A673 (cell line): ENCODE data around the gene CBLN1. TPM values are rescaled to one million over a fixed set of nuclear protein-coding genes. Genes with fewer than 3 reads are reported as not detected.

Experiments used
- BruUV-seq: library from RNA; stranded (reverse); fragments of 400-500 nt; replicated peaks from 2 replicates; lab custom pipeline; 2021; lab: Mats Ljungman, UMichigan
- CTCF ChIA-PET: fragments of 300-600 bp; sonication (Branson Sonifier 250); formaldehyde crosslinking; loops from one replicate; lab custom pipeline; 2022; ENCODE audit warnings: antibody characterized with exemption; lab: Charles Lee
- POLR2A ChIA-PET: fragments of 300-600 bp; sonication (Branson Sonifier 250); formaldehyde crosslinking; loops from one replicate; lab custom pipeline; 2022; ENCODE audit warnings: antibody characterized with exemption; ENCODE audit not compliant: low non-redundant PET; lab: Charles Lee
- DNase-seq: peaks from one replicate; pipeline ENCODE4 v3.0.0-alpha.2; 2015; ENCODE audit warnings: low spot score
- H3K27ac ChIP-seq: fragments of 200-600 bp; sonication (generic); 2 replicates; pipeline ENCODE4 v1.5.1; 2016; ENCODE audit warnings: mixed run types, low read depth, mild to moderate bottlenecking, mixed read lengths, antibody characterized with exemption, low read length; ENCODE audit not compliant: poor library complexity, severe bottlenecking
- H3K27me3 ChIP-seq: fragments of 200-600 bp; sonication (generic); replicated peaks from 2 replicates; pipeline ENCODE4 v1.6.1; 2017; ENCODE audit warnings: mixed run types, low read depth, mild to moderate bottlenecking, mixed read lengths, antibody characterized with exemption, low read length; ENCODE audit not compliant: insufficient read depth, poor library complexity
- H3K36me3 ChIP-seq: fragments of 200-600 bp; sonication (generic); 2 replicates; pipeline ENCODE4 v1.6.1; 2016; ENCODE audit warnings: mixed run types, mild to moderate bottlenecking, mixed read lengths, antibody characterized with exemption, low read length; ENCODE audit not compliant: insufficient read depth, poor library complexity, severe bottlenecking
- H3K4me1 ChIP-seq: fragments of 200-600 bp; sonication (generic); 2 replicates; pipeline ENCODE4 v1.6.1; 2017; ENCODE audit warnings: mixed run types, mild to moderate bottlenecking, mixed read lengths, antibody characterized with exemption, low read length; ENCODE audit not compliant: insufficient read depth, poor library complexity, severe bottlenecking
- H3K4me3 ChIP-seq: fragments of 200-600 bp; sonication (generic); 2 replicates; pipeline ENCODE4 v1.5.1; 2016; ENCODE audit warnings: low read depth, mixed run types, mild to moderate bottlenecking, mixed read lengths, low read length; ENCODE audit not compliant: poor library complexity, severe bottlenecking
- H3K9me3 ChIP-seq: fragments of 200-600 bp; sonication (generic); 2 replicates; pipeline ENCODE4 v1.6.1; 2016; ENCODE audit warnings: mixed run types, low read depth, mild to moderate bottlenecking, mixed read lengths, antibody characterized with exemption, low read length; ENCODE audit not compliant: poor library complexity, severe bottlenecking
- EZH2 ChIP-seq: fragments of 200-600 bp; sonication (generic); IDR thresholded peaks from 2 replicates; pipeline ENCODE4 v1.6.1; 2017; ENCODE audit warnings: borderline replicate concordance, low read depth, mild to moderate bottlenecking, mixed read lengths, antibody characterized with exemption, low read length; ENCODE audit not compliant: poor library complexity, severe bottlenecking
- intact Hi-C: fragments of 100-400 bp; cut with micrococcal nuclease; formaldehyde crosslinking; loops from one replicate; pipeline ENCODE4 v1.10.0; 2022; ENCODE audit not compliant: unreplicated experiment
- total RNA-seq: library from RNA; stranded (reverse); gene quantifications from 2 replicates; pipeline ENCODE4 v1.2.3, GENCODE V29; 2021
- TF ChIP-seq, protein P1 (sequence below): fragments of 300-800, 200-600 bp; sonication (generic); conservative IDR thresholded peaks from 2 replicates; pipeline ENCODE4 v1.5.1; 2017; ENCODE audit warnings: low read depth, mild to moderate bottlenecking, antibody characterized with exemption, low read length, moderate library complexity, mixed read lengths

The CBLN1 gene
- total RNA-seq, 1 experiment from 2014 or later, result not detected

GRCh38 chr16:49277386-49277742 is 4.3 kb downstream of the CBLN1 start:
- no peaks in the 10 kb centered on the region for H3K36me3 ChIP-seq
- H3K4me1 ChIP-seq, result no peaks in the 10 kb centered on the region
- no peak for DNase-seq
- no peak overlapping the region for H3K4me3 ChIP-seq
- H3K27me3 ChIP-seq, result peaks cover 89% of the 10 kb centered on the region
- ChIA-PET POLR2A (no interaction called here), CTCF (no interaction called here)
- intact Hi-C loops, result no loop called here
- no peaks in the 10 kb centered on the region for H3K9me3 ChIP-seq
- no peak overlapping the region for H3K27ac ChIP-seq
- BruUV-seq, result no TSS peak
- TF ChIP-seq EZH2, result no peak
- TF ChIP-seq, protein P1, sequence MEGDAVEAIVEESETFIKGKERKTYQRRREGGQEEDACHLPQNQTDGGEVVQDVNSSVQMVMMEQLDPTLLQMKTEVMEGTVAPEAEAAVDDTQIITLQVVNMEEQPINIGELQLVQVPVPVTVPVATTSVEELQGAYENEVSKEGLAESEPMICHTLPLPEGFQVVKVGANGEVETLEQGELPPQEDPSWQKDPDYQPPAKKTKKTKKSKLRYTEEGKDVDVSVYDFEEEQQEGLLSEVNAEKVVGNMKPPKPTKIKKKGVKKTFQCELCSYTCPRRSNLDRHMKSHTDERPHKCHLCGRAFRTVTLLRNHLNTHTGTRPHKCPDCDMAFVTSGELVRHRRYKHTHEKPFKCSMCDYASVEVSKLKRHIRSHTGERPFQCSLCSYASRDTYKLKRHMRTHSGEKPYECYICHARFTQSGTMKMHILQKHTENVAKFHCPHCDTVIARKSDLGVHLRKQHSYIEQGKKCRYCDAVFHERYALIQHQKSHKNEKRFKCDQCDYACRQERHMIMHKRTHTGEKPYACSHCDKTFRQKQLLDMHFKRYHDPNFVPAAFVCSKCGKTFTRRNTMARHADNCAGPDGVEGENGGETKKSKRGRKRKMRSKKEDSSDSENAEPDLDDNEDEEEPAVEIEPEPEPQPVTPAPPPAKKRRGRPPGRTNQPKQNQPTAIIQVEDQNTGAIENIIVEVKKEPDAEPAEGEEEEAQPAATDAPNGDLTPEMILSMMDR, result no peak

DNA sequence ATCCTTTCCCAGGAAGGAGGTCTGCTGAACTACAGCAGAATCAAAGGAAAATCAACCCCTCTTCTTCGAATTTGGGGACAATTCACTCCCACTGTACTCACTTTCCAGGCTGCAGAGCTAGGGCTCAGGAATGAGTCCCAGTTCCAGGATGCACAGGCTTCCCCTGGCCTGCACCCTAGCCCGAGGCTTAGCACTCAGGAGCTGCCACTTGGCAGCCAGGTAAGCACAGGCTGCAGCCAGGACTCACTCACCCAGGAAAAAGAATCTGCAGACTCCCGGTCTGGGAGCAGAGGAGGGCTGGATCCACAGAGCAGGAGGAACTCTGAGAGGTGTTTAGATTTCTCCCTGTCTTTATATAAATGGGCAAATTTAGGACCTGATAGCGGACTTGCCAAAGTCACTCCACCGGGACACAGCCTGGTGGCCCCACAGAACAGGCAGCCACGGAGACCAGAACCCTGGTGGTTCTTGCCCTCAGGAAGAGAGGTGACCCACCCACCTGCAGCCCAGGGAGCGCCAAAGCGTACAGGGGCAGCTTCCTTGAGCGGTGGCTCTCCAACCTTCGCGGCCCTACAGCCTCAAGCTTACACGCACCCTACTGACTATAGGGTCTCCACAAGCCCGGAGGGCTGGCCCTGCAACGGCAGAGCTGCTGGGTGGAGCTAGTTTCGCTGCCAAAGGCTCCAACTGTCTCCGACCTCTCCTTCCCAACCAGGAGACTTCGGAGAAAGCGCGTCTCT is 4.8 kb downstream of the CBLN1 start:
- TF ChIP-seq, protein P1, result no peak
- TF ChIP-seq EZH2, result peak; percentile 3
- peaks cover 94% of the 10 kb centered on the region for H3K27me3 ChIP-seq
- H3K4me1 ChIP-seq, result no peaks in the 10 kb centered on the region
- no peaks in the 10 kb centered on the region for H3K36me3 ChIP-seq
- ChIA-PET CTCF (no interaction called here), POLR2A (no interaction called here)
- DNase-seq, result no peak
- H3K9me3 ChIP-seq, result no peaks in the 10 kb centered on the region
- H3K27ac ChIP-seq, result no peak overlapping the region
- intact Hi-C loops, result no loop called here
- H3K4me3 ChIP-seq, result no peak overlapping the region
- BruUV-seq, result no TSS peak

GRCh38 chr16:49275870-49276269 is 5.8 kb downstream of the CBLN1 start:
- intact Hi-C loops, result no loop called here
- H3K27ac ChIP-seq, result no peak overlapping the region
- no peak overlapping the region for H3K4me3 ChIP-seq
- no peak for DNase-seq
- BruUV-seq, result no TSS peak
- H3K4me1 ChIP-seq, result no peaks in the 10 kb centered on the region
- peaks cover 93% of the 10 kb centered on the region for H3K27me3 ChIP-seq
- no peaks in the 10 kb centered on the region for H3K9me3 ChIP-seq
- ChIA-PET POLR2A (no interaction called here), CTCF (no interaction called here)
- no peak for TF ChIP-seq EZH2
- TF ChIP-seq, protein P1, result no peak
- no peaks in the 10 kb centered on the region for H3K36me3 ChIP-seq
